LNCAP (cell line): ENCODE measurements around the gene SFRP2.

Experiments
- TF ChIP-seq, protein P1 (sequence below): fragments of 450-650 bp; IDR thresholded peaks from 2 replicates; pipeline ENCODE4 v1.5.1; 2017; ENCODE audit warnings: mild to moderate bottlenecking

SFRP2 gene

DNA sequence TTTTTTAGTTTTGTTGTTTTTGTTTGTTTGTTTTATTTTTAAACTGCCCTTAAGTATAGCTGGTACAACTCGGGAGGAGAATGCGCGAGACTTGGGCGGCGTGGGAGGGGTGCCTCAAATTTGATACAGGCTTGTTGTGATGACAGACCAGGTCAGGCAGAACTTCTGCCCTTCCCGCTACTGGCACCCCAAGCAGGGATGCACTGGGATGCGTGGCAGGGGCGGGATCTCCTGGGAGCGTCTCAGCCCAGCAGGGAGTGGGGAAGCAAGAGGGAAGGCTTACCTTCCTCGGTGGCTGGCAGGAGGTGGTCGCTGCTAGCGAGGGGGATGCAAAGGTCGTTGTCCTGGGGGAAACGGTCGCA lies 851 bp downstream of the SFRP2 start:
- TF ChIP-seq, protein P1, sequence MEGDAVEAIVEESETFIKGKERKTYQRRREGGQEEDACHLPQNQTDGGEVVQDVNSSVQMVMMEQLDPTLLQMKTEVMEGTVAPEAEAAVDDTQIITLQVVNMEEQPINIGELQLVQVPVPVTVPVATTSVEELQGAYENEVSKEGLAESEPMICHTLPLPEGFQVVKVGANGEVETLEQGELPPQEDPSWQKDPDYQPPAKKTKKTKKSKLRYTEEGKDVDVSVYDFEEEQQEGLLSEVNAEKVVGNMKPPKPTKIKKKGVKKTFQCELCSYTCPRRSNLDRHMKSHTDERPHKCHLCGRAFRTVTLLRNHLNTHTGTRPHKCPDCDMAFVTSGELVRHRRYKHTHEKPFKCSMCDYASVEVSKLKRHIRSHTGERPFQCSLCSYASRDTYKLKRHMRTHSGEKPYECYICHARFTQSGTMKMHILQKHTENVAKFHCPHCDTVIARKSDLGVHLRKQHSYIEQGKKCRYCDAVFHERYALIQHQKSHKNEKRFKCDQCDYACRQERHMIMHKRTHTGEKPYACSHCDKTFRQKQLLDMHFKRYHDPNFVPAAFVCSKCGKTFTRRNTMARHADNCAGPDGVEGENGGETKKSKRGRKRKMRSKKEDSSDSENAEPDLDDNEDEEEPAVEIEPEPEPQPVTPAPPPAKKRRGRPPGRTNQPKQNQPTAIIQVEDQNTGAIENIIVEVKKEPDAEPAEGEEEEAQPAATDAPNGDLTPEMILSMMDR = no peak

DNA sequence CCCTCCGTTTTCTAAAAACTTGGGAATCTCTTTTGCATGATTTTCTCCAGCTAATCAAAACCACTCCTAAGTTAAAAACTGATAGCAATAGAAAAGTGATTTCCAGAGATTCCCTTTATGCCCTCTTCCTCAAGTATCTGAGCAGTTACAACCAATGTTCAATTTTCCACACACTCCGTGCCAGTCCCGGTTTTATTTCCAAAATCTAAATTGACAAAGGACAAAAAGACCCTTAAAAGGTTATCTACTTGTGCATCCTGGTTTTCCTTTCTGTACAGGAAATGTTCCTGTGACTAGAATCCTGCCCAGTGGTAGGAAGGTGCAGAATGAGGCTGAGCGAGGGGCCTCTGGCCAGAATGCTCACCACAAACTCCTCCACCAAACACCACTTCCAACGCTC lies 1.3 kb downstream of the SFRP2 start:
- TF ChIP-seq, protein P1 = no peak

DNA sequence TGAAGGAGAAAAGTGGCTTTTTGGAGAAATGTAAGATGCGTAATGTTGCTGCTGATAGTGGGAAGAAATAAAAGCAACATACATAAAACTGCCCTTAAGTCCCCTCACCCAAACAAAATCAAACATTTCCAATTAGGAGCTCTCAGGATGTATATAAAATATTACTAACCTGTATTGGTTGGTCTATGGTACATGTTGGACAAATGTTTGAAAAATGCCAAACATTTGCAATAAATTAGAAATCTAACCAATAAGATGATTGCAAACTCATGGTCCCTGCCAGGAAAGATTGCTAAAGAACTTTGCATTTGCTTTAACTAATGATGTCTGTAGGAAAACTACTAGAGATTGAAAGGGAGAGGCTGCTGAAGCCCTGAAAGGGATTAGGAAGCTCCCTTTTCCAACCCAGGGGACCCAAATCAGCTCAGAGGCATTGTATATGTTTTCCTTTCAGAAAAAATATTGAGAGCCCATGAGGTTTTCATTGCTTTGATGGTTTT lies 1.8 kb downstream of the SFRP2 start:
- TF ChIP-seq, protein P1 = no peak

DNA sequence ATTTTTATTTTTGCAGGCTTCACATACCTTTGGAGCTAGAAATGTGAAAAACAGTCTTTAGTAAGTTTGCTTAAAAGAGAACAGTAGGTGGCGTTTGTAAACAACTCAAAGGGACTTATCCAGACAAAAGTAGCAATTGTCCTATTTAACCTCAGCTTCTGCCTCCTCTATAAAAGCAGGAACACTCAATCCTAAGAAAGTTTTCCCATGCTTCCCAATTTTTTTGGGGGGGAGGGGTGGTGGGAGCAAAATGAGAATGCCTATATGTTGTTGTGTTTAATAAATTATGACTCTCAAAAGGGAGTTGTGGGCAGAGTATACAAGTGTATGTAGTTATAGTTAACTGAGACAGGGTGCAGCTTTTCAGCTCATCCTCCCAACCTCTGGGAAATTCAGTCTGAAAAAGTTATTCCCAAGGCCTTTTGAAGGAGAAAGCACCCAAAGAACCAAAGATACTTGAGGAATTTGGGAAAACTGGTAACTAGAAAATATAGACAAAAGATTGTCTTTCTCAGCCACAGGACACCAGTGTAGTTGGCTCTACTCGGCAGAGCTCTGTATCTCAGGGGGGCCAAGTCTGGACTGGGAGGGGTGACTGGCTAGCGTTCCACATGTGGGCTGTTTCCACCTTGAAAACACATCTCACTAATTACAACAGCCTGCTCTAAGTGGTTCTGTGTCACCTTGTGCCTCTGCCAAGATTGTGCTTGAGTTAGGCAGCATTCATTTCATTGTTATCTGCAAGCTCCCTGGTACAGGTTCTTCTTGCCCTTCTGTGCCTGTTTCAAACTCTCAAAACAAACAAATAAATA lies 2.8 kb downstream of the SFRP2 start:
- TF ChIP-seq, protein P1 = peak; percentile 53

DNA sequence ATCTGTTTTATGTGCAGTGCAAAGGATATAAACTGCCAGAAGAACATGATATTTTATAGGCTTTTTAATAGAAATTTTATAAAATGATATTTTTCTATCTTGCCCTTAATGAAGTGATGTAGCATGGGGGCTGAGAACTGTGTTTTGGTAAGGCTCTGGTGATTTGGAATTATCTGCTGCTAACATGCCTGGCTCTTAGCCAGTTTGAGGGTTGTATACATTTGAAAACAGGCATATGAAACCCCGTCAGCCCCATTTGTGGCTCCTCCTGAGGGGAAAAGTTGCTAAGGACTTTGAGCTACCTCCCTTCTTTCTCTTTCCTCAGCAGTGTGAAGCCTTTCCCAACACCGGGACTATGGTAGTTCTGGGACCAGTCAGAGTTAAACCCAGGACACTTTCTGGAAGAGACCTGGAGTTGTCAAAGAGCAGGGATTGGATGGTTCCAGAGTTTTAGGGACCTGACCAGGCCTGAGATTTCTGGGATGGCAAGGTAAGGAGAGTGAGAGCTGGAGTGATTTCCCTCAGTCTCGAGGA lies 4.7 kb downstream of the SFRP2 start:
- TF ChIP-seq, protein P1 = no peak

DNA sequence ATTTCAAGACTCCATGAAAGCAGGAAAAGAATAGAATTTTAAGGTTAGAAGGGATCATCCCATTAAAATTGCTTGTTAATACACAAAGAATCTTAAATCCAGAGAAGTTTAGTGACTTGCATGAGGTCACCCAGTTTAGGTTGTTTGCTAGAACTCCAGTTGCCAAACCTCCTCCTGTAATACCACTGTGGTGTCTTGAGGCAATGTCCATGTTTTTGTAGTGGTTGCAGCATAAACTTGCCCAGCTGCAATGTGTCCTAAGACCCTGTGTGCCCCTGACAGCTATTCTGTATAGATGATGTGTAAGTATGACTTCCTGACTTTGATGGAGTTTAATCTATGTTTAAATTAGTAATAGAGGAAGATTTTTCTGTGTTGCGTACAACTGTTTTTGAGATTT lies 6.3 kb downstream of the SFRP2 start:
- TF ChIP-seq, protein P1 = no peak

DNA sequence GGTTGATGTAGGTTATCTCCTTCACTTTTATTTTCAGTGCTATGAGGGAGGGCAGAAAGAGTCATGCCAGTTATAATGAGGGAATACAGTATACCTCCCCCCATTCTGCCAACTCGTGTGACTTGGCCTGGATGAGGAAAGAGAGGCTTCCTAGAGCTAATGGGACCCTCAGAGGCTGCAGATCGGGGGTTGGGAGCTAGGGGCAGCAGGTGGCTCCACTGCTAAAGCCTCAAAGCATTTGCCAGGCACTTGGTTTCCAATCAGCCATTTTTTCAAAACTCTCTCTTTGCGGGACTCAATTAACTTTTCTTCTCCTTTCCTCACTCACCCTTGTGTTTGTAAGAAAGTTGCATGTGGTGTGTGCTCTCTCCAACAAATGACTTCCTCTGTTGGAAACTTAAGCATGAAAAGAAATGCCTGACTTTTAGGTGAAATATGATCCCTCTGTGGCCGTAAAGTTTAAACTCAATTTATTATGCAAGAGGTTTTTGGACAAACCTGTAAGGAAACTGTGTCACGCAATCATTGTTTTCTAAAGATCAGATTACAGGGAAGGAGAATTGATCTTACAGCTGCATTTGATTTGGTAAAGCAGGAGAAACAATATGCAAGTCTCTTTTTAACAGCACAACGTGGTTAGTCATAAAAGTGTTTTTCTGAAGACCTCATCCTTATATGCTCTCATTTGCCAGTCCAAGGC lies 7.0 kb downstream of the SFRP2 start:
- TF ChIP-seq, protein P1 = no peak
